WTC11 (cell line): ENCODE results near the gene QKI. TPM values are rescaled to one million over a fixed set of nuclear protein-coding genes. Genes with fewer than 3 reads are reported as not detected.

Experiments used
- ATAC-seq: fragments of 200-7000 bp; cut with Tn5 transposase; 2 replicates; pipeline ENCODE4 v1.10.0; 2021; ENCODE audit warnings: mild to moderate bottlenecking, moderate library complexity
- CTCF ChIA-PET: fragments of 300-600 bp; sonication (Branson Sonifier 250); formaldehyde crosslinking; loops from one replicate; lab custom pipeline; 2021; ENCODE audit warnings: antibody characterized with exemption; lab: Charles Lee
- POLR2A ChIA-PET: fragments of 350-600 bp; sonication (Branson Sonifier 250); formaldehyde crosslinking; loops from one replicate; lab custom pipeline; 2021; ENCODE audit warnings: antibody characterized with exemption; lab: Charles Lee
- DNase-seq: peaks from one replicate; pipeline ENCODE4 v3.0.0; 2021; ENCODE audit warnings: low spot score
- H3K27ac Mint-ChIP-seq: 2 replicates; pipeline ENCODE4 v1.8.0; 2021; ENCODE audit warnings: mixed read lengths
- H3K27me3 Mint-ChIP-seq: 2 replicates; pipeline ENCODE4 v1.8.0; 2021; ENCODE audit warnings: low read depth, mild to moderate bottlenecking, moderate library complexity, mixed read lengths
- H3K36me3 Mint-ChIP-seq: 2 replicates; pipeline ENCODE4 v1.8.0; 2021; ENCODE audit warnings: mixed read lengths
- H3K4me1 Mint-ChIP-seq: 2 replicates; pipeline ENCODE4 v1.8.0; 2022; ENCODE audit warnings: mixed read lengths
- H3K4me3 Mint-ChIP-seq: 2 replicates; pipeline ENCODE4 v1.8.0; 2021; ENCODE audit warnings: mild to moderate bottlenecking, moderate library complexity, mixed read lengths
- H3K9me3 Mint-ChIP-seq: 2 replicates; pipeline ENCODE4 v1.8.0; 2021; ENCODE audit warnings: mixed read lengths
- E2F5 ChIP-seq: sonication (generic); formaldehyde crosslinking; IDR thresholded peaks from 2 replicates; pipeline ENCODE4 v1.8.1; 2022; ENCODE audit warnings: mild to moderate bottlenecking, moderate library complexity, missing genetic modification reagents
- FOXP4 ChIP-seq: sonication (generic); formaldehyde crosslinking; IDR thresholded peaks from 2 replicates; pipeline ENCODE4 v1.8.0; 2022; ENCODE audit warnings: mild to moderate bottlenecking, missing genetic modification reagents
- PRDM15 ChIP-seq: sonication (generic); formaldehyde crosslinking; IDR thresholded peaks from 2 replicates; pipeline ENCODE4 v1.8.0; 2022; ENCODE audit warnings: missing genetic modification reagents
- SMAD3 ChIP-seq: sonication (generic); formaldehyde crosslinking; IDR thresholded peaks from 2 replicates; pipeline ENCODE4 v1.8.0; 2022; ENCODE audit warnings: missing genetic modification reagents, mild to moderate bottlenecking, borderline replicate concordance
- TEAD1 ChIP-seq: sonication (generic); formaldehyde crosslinking; IDR thresholded peaks from 2 replicates; pipeline ENCODE4 v1.8.0; 2022; ENCODE audit warnings: mild to moderate bottlenecking, missing genetic modification reagents
- ZBTB21 ChIP-seq: sonication (generic); formaldehyde crosslinking; IDR thresholded peaks from 2 replicates; pipeline ENCODE4 v1.8.1; 2023; ENCODE audit warnings: mild to moderate bottlenecking, missing genetic modification reagents, borderline replicate concordance
- ZNF138 ChIP-seq: sonication (generic); formaldehyde crosslinking; conservative IDR thresholded peaks from 2 replicates; pipeline ENCODE4 v1.8.1; 2022; ENCODE audit warnings: mild to moderate bottlenecking, moderate library complexity, missing genetic modification reagents
- ZNF396 ChIP-seq: fragments of 250-450 bp; sonication (Bioruptor Pico); IDR thresholded peaks from 2 replicates; pipeline ENCODE4 v1.8.0; 2021; ENCODE audit warnings: mild to moderate bottlenecking, moderate library complexity, borderline replicate concordance
- ZNF425 ChIP-seq: fragments of 250-450 bp; sonication (Bioruptor Pico); conservative IDR thresholded peaks from 2 replicates; pipeline ENCODE4 v1.9.0; 2021; ENCODE audit warnings: mild to moderate bottlenecking
- total RNA-seq: library from RNA; stranded (reverse); gene quantifications from 3 replicates; pipeline ENCODE4 v1.2.3, GENCODE V29; 2021
- TF ChIP-seq, protein P1 (sequence below): sonication (generic); formaldehyde crosslinking; IDR thresholded peaks from 2 replicates; pipeline ENCODE4 v1.8.1; 2023; ENCODE audit warnings: mild to moderate bottlenecking, missing genetic modification reagents, borderline replicate concordance
- TF ChIP-seq, protein P2 (sequence below): sonication (generic); formaldehyde crosslinking; IDR thresholded peaks from 2 replicates; pipeline ENCODE4 v1.8.0; 2023; ENCODE audit warnings: missing genetic modification reagents

The QKI gene
- total RNA-seq, 1 experiment from 2014 or later: 145 TPM

DNA sequence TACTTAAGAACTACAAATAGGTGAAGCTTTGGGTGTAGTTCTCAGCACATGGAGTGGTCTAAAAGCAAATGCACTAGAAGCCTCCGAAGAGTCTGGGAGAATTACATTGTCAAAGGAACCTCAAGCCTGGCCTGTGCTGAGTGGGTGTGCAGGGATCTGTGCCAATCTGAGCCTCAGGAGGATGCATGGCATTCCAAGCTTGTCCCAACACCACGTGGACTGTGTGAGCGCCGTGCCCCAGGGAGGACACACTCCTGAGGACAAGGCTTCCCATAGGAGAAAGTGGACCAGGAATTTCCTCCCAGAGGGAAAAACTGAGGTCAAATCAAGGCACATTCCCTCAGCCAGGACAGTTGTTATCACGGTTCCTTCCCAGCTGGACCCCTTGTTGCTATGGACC, 185.8 kb downstream of the QKI start (continued):
- TF ChIP-seq, protein P1, sequence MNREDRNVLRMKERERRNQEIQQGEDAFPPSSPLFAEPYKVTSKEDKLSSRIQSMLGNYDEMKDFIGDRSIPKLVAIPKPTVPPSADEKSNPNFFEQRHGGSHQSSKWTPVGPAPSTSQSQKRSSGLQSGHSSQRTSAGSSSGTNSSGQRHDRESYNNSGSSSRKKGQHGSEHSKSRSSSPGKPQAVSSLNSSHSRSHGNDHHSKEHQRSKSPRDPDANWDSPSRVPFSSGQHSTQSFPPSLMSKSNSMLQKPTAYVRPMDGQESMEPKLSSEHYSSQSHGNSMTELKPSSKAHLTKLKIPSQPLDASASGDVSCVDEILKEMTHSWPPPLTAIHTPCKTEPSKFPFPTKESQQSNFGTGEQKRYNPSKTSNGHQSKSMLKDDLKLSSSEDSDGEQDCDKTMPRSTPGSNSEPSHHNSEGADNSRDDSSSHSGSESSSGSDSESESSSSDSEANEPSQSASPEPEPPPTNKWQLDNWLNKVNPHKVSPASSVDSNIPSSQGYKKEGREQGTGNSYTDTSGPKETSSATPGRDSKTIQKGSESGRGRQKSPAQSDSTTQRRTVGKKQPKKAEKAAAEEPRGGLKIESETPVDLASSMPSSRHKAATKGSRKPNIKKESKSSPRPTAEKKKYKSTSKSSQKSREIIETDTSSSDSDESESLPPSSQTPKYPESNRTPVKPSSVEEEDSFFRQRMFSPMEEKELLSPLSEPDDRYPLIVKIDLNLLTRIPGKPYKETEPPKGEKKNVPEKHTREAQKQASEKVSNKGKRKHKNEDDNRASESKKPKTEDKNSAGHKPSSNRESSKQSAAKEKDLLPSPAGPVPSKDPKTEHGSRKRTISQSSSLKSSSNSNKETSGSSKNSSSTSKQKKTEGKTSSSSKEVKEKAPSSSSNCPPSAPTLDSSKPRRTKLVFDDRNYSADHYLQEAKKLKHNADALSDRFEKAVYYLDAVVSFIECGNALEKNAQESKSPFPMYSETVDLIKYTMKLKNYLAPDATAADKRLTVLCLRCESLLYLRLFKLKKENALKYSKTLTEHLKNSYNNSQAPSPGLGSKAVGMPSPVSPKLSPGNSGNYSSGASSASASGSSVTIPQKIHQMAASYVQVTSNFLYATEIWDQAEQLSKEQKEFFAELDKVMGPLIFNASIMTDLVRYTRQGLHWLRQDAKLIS (CRISPR knock-in tag): no peak
- TF ChIP-seq SMAD3 (CRISPR knock-in tag) (no peak), FOXP4 (CRISPR knock-in tag) (no peak), ZNF138 (CRISPR knock-in tag) (no peak), PRDM15 (CRISPR knock-in tag) (no peak), ZNF396 (CRISPR knock-in tag) (no peak), TEAD1 (CRISPR knock-in tag) (no peak), E2F5 (CRISPR knock-in tag) (no peak)

DNA sequence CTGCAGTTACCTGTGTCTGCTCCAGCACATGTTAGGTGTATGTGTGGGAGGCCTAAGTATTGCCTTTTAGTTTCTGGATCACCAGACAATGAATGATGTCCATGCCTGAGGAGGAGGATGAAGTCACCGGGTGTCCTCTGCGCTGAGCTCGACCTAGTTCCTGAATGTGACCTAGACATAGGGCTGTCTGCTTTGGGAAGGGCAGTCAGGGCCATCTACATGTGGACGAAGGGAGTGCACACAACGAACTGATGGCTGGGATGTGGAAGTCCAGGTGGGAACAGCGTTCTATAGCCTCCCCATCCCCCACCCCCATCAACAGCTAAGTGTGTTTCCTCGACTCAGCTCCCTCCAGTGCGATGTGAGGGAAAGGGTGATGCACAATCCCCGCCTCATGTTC, 186.3 kb downstream of the QKI start:
- ATAC-seq: no peak
- Mint-ChIP-seq H3K36me3 (no peaks in the 10 kb centered on the region), H3K4me1 (no peaks in the 10 kb centered on the region), H3K4me3 (no peak overlapping the region), H3K27me3 (no peaks in the 10 kb centered on the region), H3K9me3 (peaks cover 4% of the 10 kb centered on the region; the same call in 1 of the 2 replicates), H3K27ac (no peak overlapping the region)
- no peak for DNase-seq
- TF ChIP-seq ZBTB21: no peak
- TF ChIP-seq, protein P2, sequence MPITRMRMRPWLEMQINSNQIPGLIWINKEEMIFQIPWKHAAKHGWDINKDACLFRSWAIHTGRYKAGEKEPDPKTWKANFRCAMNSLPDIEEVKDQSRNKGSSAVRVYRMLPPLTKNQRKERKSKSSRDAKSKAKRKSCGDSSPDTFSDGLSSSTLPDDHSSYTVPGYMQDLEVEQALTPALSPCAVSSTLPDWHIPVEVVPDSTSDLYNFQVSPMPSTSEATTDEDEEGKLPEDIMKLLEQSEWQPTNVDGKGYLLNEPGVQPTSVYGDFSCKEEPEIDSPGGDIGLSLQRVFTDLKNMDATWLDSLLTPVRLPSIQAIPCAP (CRISPR knock-in tag): no peak
- no peak for TF ChIP-seq ZNF425
- ChIA-PET CTCF (no interaction called here), POLR2A (no interaction called here)
